H9 (cell line): Measurements from ENCODE around the gene ECE1. TPM values are rescaled to one million over a fixed set of nuclear protein-coding genes. Genes with fewer than 3 reads are reported as not detected.
A peak's percentile ranks its signal among the peaks of the same experiment; 100 is the strongest.

Experiments
- DNase-seq: peaks from one replicate; pipeline ENCODE4 v3.0.0-alpha.2; 2017
- H2AFZ ChIP-seq: one replicate; pipeline ENCODE4 v1.6.1; 2013; ENCODE audit warnings: mild to moderate bottlenecking, low read length, control low read depth, moderate library complexity
- H2AK5ac ChIP-seq: 2 replicates; pipeline ENCODE4 v1.6.1; 2013; ENCODE audit warnings: low read length, control low read depth, mixed read lengths; ENCODE audit not compliant: insufficient read length
- H2BK120ac ChIP-seq: one replicate; pipeline ENCODE4 v1.6.1; 2013; ENCODE audit warnings: low read depth, mild to moderate bottlenecking, low read length, control low read depth, inconsistent platforms; ENCODE audit not compliant: poor library complexity, severe bottlenecking
- H2BK12ac ChIP-seq: 2 replicates; pipeline ENCODE4 v1.6.1; 2013; ENCODE audit warnings: low read length, control low read depth, mixed read lengths, low read depth; ENCODE audit not compliant: insufficient read length
- H2BK15ac ChIP-seq: 2 replicates; pipeline ENCODE4 v1.6.1; 2013; ENCODE audit warnings: low read depth, low read length, control low read depth
- H2BK20ac ChIP-seq: one replicate; pipeline ENCODE4 v1.6.1; 2013; ENCODE audit warnings: low read depth, mild to moderate bottlenecking, low read length, control low read depth, inconsistent platforms; ENCODE audit not compliant: poor library complexity, severe bottlenecking
- H2BK5ac ChIP-seq: 2 replicates; pipeline ENCODE4 v1.6.1; 2013; ENCODE audit warnings: low read length, control low read depth, mixed read lengths; ENCODE audit not compliant: insufficient read length
- H3K14ac ChIP-seq: 2 replicates; pipeline ENCODE4 v1.6.1; 2013; ENCODE audit warnings: low read length, control low read depth; ENCODE audit not compliant: insufficient read depth
- H3K18ac ChIP-seq: 2 replicates; pipeline ENCODE4 v1.6.1; 2013; ENCODE audit warnings: low read depth, mild to moderate bottlenecking, mixed read lengths, low read length, control low read depth; ENCODE audit not compliant: insufficient read length
- H3K23ac ChIP-seq: 2 replicates; pipeline ENCODE4 v1.6.1; 2013; ENCODE audit warnings: low read length, control low read depth, mixed read lengths, low read depth; ENCODE audit not compliant: insufficient read length
- H3K23me2 ChIP-seq: 2 replicates; pipeline ENCODE4 v1.6.1; 2013; ENCODE audit warnings: low read depth, mild to moderate bottlenecking, mixed read lengths, low read length, control low read depth; ENCODE audit not compliant: insufficient read length, poor library complexity, severe bottlenecking
- H3K27ac ChIP-seq: 2 replicates; pipeline ENCODE4 v1.5.1; 2013; ENCODE audit warnings: low read length, control low read depth, mixed read lengths, low read depth; ENCODE audit not compliant: insufficient read length
- H3K27me3 ChIP-seq: 2 replicates; pipeline ENCODE4 v1.6.1; 2013; ENCODE audit warnings: low read length, control low read depth, inconsistent platforms; ENCODE audit not compliant: insufficient read depth
- H3K4ac ChIP-seq: 2 replicates; pipeline ENCODE4 v1.6.1; 2013; ENCODE audit warnings: low read depth, mild to moderate bottlenecking, control low read depth, inconsistent platforms, low read length, moderate library complexity
- H3K4me1 ChIP-seq: 2 replicates; pipeline ENCODE4 v1.6.1; 2013; ENCODE audit warnings: low read length, control low read depth, inconsistent platforms; ENCODE audit not compliant: insufficient read depth
- H3K4me2 ChIP-seq: 2 replicates; pipeline ENCODE4 v1.6.1; 2013; ENCODE audit warnings: low read length, control low read depth, mixed read lengths; ENCODE audit not compliant: insufficient read length, insufficient read depth
- H3K56ac ChIP-seq: 2 replicates; pipeline ENCODE4 v1.6.1; 2013; ENCODE audit warnings: low read depth, mild to moderate bottlenecking, mixed read lengths, low read length, control low read depth; ENCODE audit not compliant: insufficient read length
- H3K79me1 ChIP-seq: 2 replicates; pipeline ENCODE4 v1.6.1; 2013; ENCODE audit warnings: low read depth, mild to moderate bottlenecking, moderate library complexity, low read length, control low read depth, inconsistent platforms; ENCODE audit not compliant: insufficient read depth, poor library complexity, severe bottlenecking
- H3K79me2 ChIP-seq: 2 replicates; pipeline ENCODE4 v1.6.1; 2013; ENCODE audit warnings: low read length, control low read depth, inconsistent platforms; ENCODE audit not compliant: insufficient read depth
- H3K9ac ChIP-seq: 2 replicates; pipeline ENCODE4 v1.6.1; 2013; ENCODE audit warnings: low read length, control low read depth, mixed read lengths; ENCODE audit not compliant: insufficient read length; ENCODE audit errors: extremely low read depth
- H3K9me3 ChIP-seq: one replicate; pipeline ENCODE4 v1.6.1; 2013; ENCODE audit warnings: low read depth, low read length, inconsistent platforms; ENCODE audit not compliant: control insufficient read depth
- H3T11ph ChIP-seq: one replicate; pipeline ENCODE4 v1.6.1; 2013; ENCODE audit warnings: mild to moderate bottlenecking, low read length, control low read depth, inconsistent platforms
- H4K20me1 ChIP-seq: one replicate; pipeline ENCODE4 v1.6.1; 2013; ENCODE audit not compliant: control insufficient read depth, insufficient read length, insufficient read depth
- H4K5ac ChIP-seq: 2 replicates; pipeline ENCODE4 v1.6.1; 2013; ENCODE audit warnings: low read depth, mild to moderate bottlenecking, mixed read lengths, low read length, control low read depth; ENCODE audit not compliant: insufficient read length
- H4K8ac ChIP-seq: replicated peaks from 2 replicates; pipeline ENCODE4 v1.6.1; 2013; ENCODE audit warnings: low read length, control low read depth, mixed read lengths, low read depth; ENCODE audit not compliant: insufficient read length
- H4K91ac ChIP-seq: 2 replicates; pipeline ENCODE4 v1.6.1; 2013; ENCODE audit warnings: low read depth, mild to moderate bottlenecking, moderate library complexity, mixed read lengths, low read length, control low read depth; ENCODE audit not compliant: insufficient read length
- H3K27ac Mint-ChIP-seq, 3 experiments: 2 replicates in 2 of 3; 3 replicates in 1 of 3; pipeline ENCODE4 v1.8.0; 2020 to 2021; ENCODE audit warnings: mixed read lengths in 3 of 3, mild to moderate bottlenecking in 1 of 3, moderate library complexity in 1 of 3
- H3K27me3 Mint-ChIP-seq: 2 replicates; pipeline ENCODE4 v1.8.0; 2021; ENCODE audit warnings: low read depth, mild to moderate bottlenecking, moderate library complexity, mixed read lengths
- H3K36me3 Mint-ChIP-seq, 3 experiments: 2 replicates in 2 of 3; 3 replicates in 1 of 3; pipeline ENCODE4 v1.8.0; 2020 to 2021; ENCODE audit warnings: low read depth in 3 of 3, mixed read lengths in 3 of 3; ENCODE audit not compliant: insufficient read depth in 1 of 3
- H3K4me1 Mint-ChIP-seq, 2 experiments: 2 replicates each; pipeline ENCODE4 v1.8.0; 2020; ENCODE audit warnings: mixed read lengths in 2 of 2
- H3K4me3 Mint-ChIP-seq, 2 experiments: 2 replicates in 1 of 2; 3 replicates in 1 of 2; pipeline ENCODE4 v1.8.0; 2020 to 2021; ENCODE audit warnings: mild to moderate bottlenecking in 2 of 2, mixed read lengths in 2 of 2, moderate library complexity in 1 of 2
- H3K9me3 Mint-ChIP-seq, 2 experiments: 2 replicates in 1 of 2; 3 replicates in 1 of 2; pipeline ENCODE4 v1.8.0; 2020; ENCODE audit warnings: mild to moderate bottlenecking in 2 of 2, mixed read lengths in 2 of 2, moderate library complexity in 1 of 2
- WGBS: extraction: QIAGEN DNeasy Blood & Tissue Kit; methylation state at CpG from one replicate; pipeline ENCODE4 v1.1.7; 2013; ENCODE audit warnings: missing lambda C conversion rate, low lambda C conversion rate, mixed read lengths; ENCODE audit not compliant: insufficient read length; ENCODE audit errors: extremely low coverage; 5-methylcytosine and 5-hydroxymethylcytosine counted together
- total RNA-seq: library from RNA; stranded (reverse); gene quantifications from 2 replicates; pipeline ENCODE4 v1.2.1, GENCODE V29; 2021
- TF ChIP-seq, protein P1 (sequence below): fragments of 200-600 bp; sonication (generic); conservative IDR thresholded peaks from 3 replicates; pipeline ENCODE4 v1.8.0; 2021; ENCODE audit warnings: antibody characterized with exemption, mild to moderate bottlenecking

The ECE1 gene
- total RNA-seq, 1 experiment from 2014 or later: 31.1 TPM

DNA sequence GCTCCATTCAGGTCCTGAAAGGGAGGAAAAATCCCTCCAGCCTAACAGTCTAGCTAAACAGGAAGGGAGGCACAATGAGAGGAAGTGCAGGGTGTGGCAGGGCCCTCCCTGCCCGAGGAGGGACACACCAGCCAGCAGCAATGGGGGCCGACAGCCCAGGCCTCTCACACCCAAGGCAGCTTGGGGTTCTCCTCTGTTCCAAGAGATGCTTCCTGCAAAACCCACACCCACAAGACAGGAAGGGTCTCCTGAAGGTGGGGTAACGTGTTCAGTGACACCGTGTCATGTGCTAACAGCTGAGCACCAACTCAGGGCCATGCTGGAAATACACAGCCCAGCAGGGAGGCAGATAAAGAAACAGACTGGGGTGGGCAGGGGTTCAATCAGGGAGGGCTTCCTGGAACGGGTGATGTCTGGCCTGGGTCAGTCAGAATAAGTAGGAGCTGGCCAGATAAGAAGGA is 10.2 kb downstream of the ECE1 start:
- H3T11ph ChIP-seq: no peak overlapping the region
- H3K4me1 ChIP-seq: peaks cover 5% of the 10 kb centered on the region; the same call in 1 of the 2 replicates
- H3K4me3 Mint-ChIP-seq: no peak overlapping the region
- H2BK15ac ChIP-seq: no peak overlapping the region
- H3K27me3 Mint-ChIP-seq: no peaks in the 10 kb centered on the region; the same call in 1 of the 2 replicates
- H3K23me2 ChIP-seq: no peaks in the 10 kb centered on the region
- no peak overlapping the region for H4K8ac ChIP-seq
- no peak overlapping the region for H3K4me2 ChIP-seq
- H2BK12ac ChIP-seq: no peak overlapping the region
- no peaks in the 10 kb centered on the region for H4K20me1 ChIP-seq
- no peak overlapping the region for H3K9ac ChIP-seq
- H2AFZ ChIP-seq: no peak overlapping the region
- H3K36me3 Mint-ChIP-seq: peaks cover 0 to 2% (median 0%) of the 10 kb centered on the region in 3 experiments; a peak in 2 of 7 replicates
- no peaks in the 10 kb centered on the region for H3K9me3 ChIP-seq
- no peak overlapping the region for H3K4ac ChIP-seq
- no peaks in the 10 kb centered on the region for H3K27me3 ChIP-seq
- H4K5ac ChIP-seq: no peak overlapping the region
- H2BK20ac ChIP-seq: no peak overlapping the region
- no peaks in the 10 kb centered on the region for H3K79me2 ChIP-seq
- no peak overlapping the region for H2BK5ac ChIP-seq
- no CpG with 5 or more reads among the region's 5 CpGs for WGBS
- no peak overlapping the region for H3K18ac ChIP-seq
- H3K27ac ChIP-seq: no peak overlapping the region
- TF ChIP-seq, protein P1, sequence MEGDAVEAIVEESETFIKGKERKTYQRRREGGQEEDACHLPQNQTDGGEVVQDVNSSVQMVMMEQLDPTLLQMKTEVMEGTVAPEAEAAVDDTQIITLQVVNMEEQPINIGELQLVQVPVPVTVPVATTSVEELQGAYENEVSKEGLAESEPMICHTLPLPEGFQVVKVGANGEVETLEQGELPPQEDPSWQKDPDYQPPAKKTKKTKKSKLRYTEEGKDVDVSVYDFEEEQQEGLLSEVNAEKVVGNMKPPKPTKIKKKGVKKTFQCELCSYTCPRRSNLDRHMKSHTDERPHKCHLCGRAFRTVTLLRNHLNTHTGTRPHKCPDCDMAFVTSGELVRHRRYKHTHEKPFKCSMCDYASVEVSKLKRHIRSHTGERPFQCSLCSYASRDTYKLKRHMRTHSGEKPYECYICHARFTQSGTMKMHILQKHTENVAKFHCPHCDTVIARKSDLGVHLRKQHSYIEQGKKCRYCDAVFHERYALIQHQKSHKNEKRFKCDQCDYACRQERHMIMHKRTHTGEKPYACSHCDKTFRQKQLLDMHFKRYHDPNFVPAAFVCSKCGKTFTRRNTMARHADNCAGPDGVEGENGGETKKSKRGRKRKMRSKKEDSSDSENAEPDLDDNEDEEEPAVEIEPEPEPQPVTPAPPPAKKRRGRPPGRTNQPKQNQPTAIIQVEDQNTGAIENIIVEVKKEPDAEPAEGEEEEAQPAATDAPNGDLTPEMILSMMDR: no peak
- H3K56ac ChIP-seq: no peak overlapping the region
- DNase-seq: no peak
- no peak overlapping the region for H4K91ac ChIP-seq
- H3K27ac Mint-ChIP-seq: peak overlapping the region; percentile 42 to 77 (median 62); a peak in 3 of 7 replicates
- no peaks in the 10 kb centered on the region for H3K79me1 ChIP-seq
- no peak overlapping the region for H2AK5ac ChIP-seq
- H3K14ac ChIP-seq: peak overlapping the region; percentile 23; the same call in 1 of the 2 replicates
- no peak overlapping the region for H3K23ac ChIP-seq
- H3K4me1 Mint-ChIP-seq: peaks cover 39 to 45% of the 10 kb centered on the region in 2 experiments
- no peak overlapping the region for H2BK120ac ChIP-seq
- H3K9me3 Mint-ChIP-seq: no peaks in the 10 kb centered on the region
